Measurements from ENCODE around the gene FCER2.

DNA sequence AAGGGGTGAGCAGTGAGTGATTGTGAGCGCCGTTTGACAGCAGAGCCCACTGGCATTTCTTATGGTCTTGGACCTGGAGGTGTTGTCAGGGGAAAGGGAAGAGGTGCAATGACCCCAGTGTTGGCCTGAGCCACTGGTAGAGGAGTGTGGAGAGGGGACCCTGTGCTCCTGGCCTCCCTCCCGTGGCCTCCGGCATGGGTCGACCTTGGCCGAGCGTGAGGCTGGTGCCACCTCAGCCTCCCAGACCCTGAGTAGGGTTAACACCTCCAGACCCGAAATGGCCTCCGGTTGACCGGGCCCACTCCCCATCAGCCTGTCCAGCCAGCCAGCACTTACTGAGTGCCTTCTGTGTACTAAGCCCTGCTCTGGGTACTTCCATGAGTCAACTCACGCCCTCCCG is 14.8 kb downstream of the FCER2 start:
- TF ChIP-seq, protein P1, sequence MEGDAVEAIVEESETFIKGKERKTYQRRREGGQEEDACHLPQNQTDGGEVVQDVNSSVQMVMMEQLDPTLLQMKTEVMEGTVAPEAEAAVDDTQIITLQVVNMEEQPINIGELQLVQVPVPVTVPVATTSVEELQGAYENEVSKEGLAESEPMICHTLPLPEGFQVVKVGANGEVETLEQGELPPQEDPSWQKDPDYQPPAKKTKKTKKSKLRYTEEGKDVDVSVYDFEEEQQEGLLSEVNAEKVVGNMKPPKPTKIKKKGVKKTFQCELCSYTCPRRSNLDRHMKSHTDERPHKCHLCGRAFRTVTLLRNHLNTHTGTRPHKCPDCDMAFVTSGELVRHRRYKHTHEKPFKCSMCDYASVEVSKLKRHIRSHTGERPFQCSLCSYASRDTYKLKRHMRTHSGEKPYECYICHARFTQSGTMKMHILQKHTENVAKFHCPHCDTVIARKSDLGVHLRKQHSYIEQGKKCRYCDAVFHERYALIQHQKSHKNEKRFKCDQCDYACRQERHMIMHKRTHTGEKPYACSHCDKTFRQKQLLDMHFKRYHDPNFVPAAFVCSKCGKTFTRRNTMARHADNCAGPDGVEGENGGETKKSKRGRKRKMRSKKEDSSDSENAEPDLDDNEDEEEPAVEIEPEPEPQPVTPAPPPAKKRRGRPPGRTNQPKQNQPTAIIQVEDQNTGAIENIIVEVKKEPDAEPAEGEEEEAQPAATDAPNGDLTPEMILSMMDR (IDR thresholded peaks at IDR 0.05; ENCODE audit: low read length), result no peak
- TF ChIP-seq EZH2 (IDR thresholded peaks at IDR 0.05; ENCODE audit: borderline replicate concordance, low read length), result no peak
